Tibial artery (tissue), 4 donors: Measurements from ENCODE around the gene IGFL1.
"Not testable (repeated sequence)": the region's sequence is repeated elsewhere in the genome, so short reads cannot be mapped to it uniquely, and the experiment has no call there.

Experiments used
- DNase-seq, 2 donors: peaks; one replicate each; pipeline ENCODE4 v3.0.0-alpha.2; 2019
- H3K27ac ChIP-seq, 2 donors: fragments of 200-600 bp; sonication (generic) in 1 of 2; 1 replicate in 1 of 2; 2 replicates in 1 of 2; pipeline ENCODE4 v1.5.1; 2018 to 2019; ENCODE audit warnings: mild to moderate bottlenecking in 1 of 2
- H3K27me3 ChIP-seq, 2 donors: fragments of 200-600 bp; sonication (generic) in 1 of 2; one replicate each; pipeline versions ENCODE4 v1.5.1 to v1.6.0; 2016 to 2019
- H3K36me3 ChIP-seq, 3 donors: fragments of 200-600 bp; sonication (generic) in 2 of 3; one replicate each; pipeline ENCODE4 v1.5.1; 2016 to 2019; ENCODE audit warnings: mild to moderate bottlenecking in 2 of 3
- H3K4me1 ChIP-seq, 4 donors: fragments of 200-600 bp; sonication (generic) in 2 of 4; 1 replicate in 3 of 4; 2 replicates in 1 of 4; pipeline ENCODE4 v1.5.1; 2016 to 2019
- H3K4me3 ChIP-seq, 2 donors: fragments of 200-600 bp; sonication (generic) in 1 of 2; 1 replicate in 1 of 2; 2 replicates in 1 of 2; pipeline ENCODE4 v1.5.1; 2018 to 2019; ENCODE audit warnings: mild to moderate bottlenecking in 2 of 2
- H3K9me3 ChIP-seq, 3 donors: fragments of 200-600 bp; sonication (generic) in 1 of 3; one replicate each; pipeline ENCODE4 v1.5.1; 2016 to 2019
- intact Hi-C: fragments of 100-400 bp; cut with DNase I; formaldehyde crosslinking; loops from one replicate; pipeline ENCODE4 v1.15.0; 2023; ENCODE audit warnings: low total_unique reads
- TF ChIP-seq, protein P1 (sequence below), 2 experiments: fragments of 200-600 bp in 1 of 2; fragments of 450-650 bp in 1 of 2; IDR thresholded peaks; one replicate each; pipeline ENCODE4 v1.5.1; 2017 to 2019; ENCODE audit warnings: antibody characterized with exemption in 2 of 2, mild to moderate bottlenecking in 1 of 2, moderate library complexity in 1 of 2

The IGFL1 gene

DNA sequence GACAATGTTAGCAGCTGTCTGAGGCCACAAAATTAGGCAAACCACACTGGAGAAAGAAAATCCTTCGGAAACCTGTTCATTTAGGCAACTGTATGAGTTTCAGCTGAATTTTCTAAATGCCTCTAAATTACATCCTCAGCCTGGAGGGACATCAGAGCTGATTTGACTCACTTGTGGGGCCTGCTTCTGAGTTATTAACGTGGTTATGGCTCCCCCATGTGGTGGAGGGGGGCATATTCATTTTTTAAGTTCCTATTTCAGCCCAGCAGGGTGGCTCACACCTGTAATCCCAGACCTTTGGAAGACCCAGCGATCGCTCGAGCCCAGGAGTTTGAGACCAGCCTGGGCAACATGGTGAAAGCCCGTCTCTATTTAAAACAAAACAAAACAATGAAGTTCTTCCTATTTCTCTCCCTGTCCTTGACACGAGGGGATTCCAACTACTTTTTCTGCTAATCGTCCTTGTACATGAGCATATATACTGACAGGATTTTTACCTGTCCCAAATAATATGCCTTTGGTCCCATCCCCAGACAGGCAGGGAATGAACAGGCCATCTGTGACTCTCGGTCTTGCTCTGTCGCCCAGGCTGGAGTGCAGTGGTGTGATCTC, 35.8 kb downstream of the IGFL1 start:
- Histone ChIP-seq H3K27me3 (peaks cover 0 to 47% of the 10 kb centered on the region in 2 donors), H3K4me1 (no peaks in the 10 kb centered on the region), H3K9me3 (no peaks in the 10 kb centered on the region), H3K36me3 (no peaks in the 10 kb centered on the region), H3K4me3 (no peak overlapping the region), H3K27ac (no peak overlapping the region)
- intact Hi-C loops, result no loop called here
- TF ChIP-seq, protein P1, sequence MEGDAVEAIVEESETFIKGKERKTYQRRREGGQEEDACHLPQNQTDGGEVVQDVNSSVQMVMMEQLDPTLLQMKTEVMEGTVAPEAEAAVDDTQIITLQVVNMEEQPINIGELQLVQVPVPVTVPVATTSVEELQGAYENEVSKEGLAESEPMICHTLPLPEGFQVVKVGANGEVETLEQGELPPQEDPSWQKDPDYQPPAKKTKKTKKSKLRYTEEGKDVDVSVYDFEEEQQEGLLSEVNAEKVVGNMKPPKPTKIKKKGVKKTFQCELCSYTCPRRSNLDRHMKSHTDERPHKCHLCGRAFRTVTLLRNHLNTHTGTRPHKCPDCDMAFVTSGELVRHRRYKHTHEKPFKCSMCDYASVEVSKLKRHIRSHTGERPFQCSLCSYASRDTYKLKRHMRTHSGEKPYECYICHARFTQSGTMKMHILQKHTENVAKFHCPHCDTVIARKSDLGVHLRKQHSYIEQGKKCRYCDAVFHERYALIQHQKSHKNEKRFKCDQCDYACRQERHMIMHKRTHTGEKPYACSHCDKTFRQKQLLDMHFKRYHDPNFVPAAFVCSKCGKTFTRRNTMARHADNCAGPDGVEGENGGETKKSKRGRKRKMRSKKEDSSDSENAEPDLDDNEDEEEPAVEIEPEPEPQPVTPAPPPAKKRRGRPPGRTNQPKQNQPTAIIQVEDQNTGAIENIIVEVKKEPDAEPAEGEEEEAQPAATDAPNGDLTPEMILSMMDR (IDR thresholded peaks at IDR 0.05), result peak; percentile 86 to 96
- DNase-seq, result peak in 1 of 2 donors; percentile 51

DNA sequence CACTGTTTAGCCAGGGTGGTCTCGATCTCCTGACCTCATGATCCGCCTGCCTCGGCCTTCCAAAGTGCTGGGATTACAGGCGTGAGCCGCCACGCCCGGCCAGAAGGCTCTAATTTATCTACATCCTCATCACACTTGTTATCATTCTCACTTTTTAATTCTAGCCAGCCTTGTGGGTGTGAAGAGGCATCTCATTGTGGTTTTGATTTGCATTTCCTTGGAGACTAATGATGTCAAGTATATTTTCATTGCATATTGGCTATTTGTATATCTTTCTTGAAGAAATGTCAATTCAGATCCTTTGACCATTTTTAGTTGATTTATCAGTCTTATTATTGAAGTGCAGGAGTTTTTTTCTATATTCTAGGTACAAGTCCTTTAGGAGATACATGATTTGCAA, 39.6 kb downstream of the IGFL1 start:
- Histone ChIP-seq H3K27ac (no peak overlapping the region), H3K4me1 (peaks cover 0 to 10% (median 3%) of the 10 kb centered on the region in 4 donors), H3K27me3 (peaks cover 0 to 31% of the 10 kb centered on the region in 2 donors), H3K9me3 (no peaks in the 10 kb centered on the region), H3K36me3 (no peaks in the 10 kb centered on the region), H3K4me3 (no peak overlapping the region)
- DNase-seq, result no peak
- TF ChIP-seq, protein P1 (IDR thresholded peaks at IDR 0.05), result no peak
- intact Hi-C loops, result no loop called here

DNA sequence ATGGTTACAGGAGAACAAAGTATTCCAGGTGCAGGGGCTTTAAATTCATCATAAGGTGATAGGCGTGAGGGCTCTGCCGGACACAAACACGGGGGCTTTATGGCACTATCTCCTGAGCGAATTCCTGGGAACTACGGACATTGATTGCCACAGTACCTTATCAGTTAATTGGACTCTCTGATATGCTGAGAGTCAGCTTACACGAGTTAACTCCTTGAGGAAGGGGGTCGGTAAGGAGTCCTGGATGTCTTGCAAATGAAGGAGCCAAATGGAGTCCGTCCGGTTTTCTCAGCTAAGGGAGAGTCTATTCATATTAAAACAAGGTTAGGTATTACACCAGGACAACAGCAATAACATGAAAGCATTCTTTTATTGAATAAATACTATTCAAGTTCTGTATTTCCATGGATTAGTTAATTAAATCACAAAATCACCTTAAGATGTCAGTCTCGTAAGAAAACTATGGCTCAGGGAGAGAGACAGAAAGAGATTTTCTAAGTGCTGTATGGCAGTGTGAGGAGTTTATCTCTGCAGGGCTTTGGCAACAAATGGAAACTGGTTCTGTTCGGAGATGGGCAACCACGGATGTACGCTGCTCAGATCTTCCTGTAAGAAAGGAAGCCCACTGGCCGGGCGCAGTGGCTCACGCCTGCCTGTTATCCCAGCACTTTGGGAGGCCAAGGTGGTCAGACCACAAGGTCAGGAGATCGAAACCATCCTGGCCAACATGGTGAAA, 41.1 kb downstream of the IGFL1 start:
- peaks cover 0 to 10% (median 3%) of the 10 kb centered on the region in 4 donors for H3K4me1 ChIP-seq
- no peak for DNase-seq
- H3K36me3 ChIP-seq, result no peaks in the 10 kb centered on the region
- peaks cover 0 to 26% of the 10 kb centered on the region in 2 donors for H3K27me3 ChIP-seq
- no peak overlapping the region for H3K27ac ChIP-seq
- no peaks in the 10 kb centered on the region for H3K9me3 ChIP-seq
- TF ChIP-seq, protein P1 (IDR thresholded peaks at IDR 0.05), result no peak
- H3K4me3 ChIP-seq, result no peak overlapping the region
- intact Hi-C loops, result no loop called here

DNA sequence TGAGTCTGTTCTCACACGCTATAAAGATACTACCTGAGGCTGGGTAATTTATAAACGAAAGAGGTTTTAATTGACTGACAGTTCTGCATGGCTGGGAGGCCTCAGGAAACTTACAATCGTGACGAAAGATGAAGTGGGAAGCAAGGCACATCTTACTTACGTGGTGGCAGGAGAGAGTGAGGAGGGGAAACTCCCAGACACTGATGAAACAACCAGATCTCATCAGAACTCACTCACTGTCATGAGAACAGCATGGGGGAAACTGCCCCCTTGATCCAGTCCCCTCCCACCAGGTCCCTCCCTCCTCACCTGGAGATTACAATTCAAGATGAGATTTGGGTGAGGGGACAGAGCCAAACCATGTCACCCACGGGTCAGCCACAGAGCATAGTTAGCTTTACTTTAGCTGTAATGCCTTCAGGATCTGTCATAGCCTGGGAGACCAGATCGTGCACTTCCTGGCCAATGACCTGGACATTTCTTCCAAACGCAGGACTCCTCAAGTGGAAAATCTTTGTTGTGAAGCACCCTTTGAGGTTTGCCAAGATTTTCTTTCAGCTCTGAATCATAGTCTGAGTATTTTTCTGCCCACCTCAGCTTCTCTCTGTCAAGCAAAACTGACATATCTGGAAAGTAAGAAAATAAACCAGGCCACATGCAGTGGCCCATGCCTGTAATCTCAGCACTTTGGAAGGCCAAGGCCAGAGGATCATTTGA, 42.1 kb downstream of the IGFL1 start:
- no peak overlapping the region for H3K27ac ChIP-seq
- peaks cover 0 to 24% of the 10 kb centered on the region in 2 donors for H3K27me3 ChIP-seq
- intact Hi-C loops, result no loop called here
- no peak overlapping the region for H3K4me3 ChIP-seq
- no peak for DNase-seq
- H3K36me3 ChIP-seq, result no peaks in the 10 kb centered on the region
- TF ChIP-seq, protein P1 (IDR thresholded peaks at IDR 0.05), result no peak
- no peaks in the 10 kb centered on the region for H3K9me3 ChIP-seq
- peaks cover 0 to 10% (median 3%) of the 10 kb centered on the region in 4 donors for H3K4me1 ChIP-seq

DNA sequence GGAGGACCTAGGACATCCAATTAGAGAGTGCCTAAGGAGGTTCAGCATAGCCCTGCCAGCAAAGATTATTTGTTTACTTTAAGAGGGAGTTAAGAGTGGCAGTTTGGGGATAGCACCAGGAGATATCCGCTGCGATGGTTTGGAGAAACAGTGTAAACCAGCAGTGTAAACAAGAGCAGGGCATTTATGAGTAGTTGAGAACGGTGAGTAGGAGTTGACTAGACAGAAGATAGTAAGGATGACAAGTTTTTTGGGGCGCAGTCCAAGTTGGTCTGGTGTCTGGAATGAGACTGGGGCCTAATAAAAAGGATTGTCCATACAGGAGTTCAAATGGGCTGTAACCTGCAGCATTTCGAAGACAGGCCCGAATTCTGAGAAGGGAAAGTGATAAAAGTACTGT, 44.4 kb downstream of the IGFL1 start:
- H3K4me3 ChIP-seq, H3K27ac ChIP-seq, H3K36me3 ChIP-seq, DNase-seq, intact Hi-C loops, H3K9me3 ChIP-seq, H3K4me1 ChIP-seq: not testable (repeated sequence)
- H3K27me3 ChIP-seq, result peaks cover 0 to 23% of the 10 kb centered on the region in 2 donors

DNA sequence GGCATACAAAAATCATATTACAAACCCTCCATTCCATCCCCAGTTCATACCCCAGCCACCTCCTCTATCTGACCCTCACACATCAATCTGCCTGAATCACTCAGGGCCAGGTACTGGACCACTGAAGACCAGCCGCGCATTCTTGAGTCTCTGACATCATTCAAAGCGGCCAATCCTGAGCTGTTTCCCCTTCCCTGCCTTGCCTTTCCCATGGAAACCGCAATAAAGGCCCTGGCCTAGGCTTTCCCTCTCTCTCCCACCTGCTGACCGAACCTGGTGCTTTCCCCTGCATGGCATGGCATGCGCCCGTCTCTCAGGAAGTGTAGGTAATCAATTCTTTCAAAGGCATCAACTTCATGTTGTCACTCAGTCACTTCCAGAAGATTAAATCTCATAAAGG, 49.6 kb downstream of the IGFL1 start:
- no peak for DNase-seq
- no peak overlapping the region for H3K27ac ChIP-seq
- H3K4me1 ChIP-seq, result peaks cover 0 to 14% (median 0%) of the 10 kb centered on the region in 4 donors
- no peaks in the 10 kb centered on the region for H3K36me3 ChIP-seq
- no peak overlapping the region for H3K4me3 ChIP-seq
- H3K27me3 ChIP-seq, result peaks cover 0 to 4% of the 10 kb centered on the region in 2 donors
- intact Hi-C loops, result no loop called here
- no peaks in the 10 kb centered on the region for H3K9me3 ChIP-seq
- TF ChIP-seq, protein P1 (IDR thresholded peaks at IDR 0.05), result no peak
